ENCODE measurements around the gene BHLHE23.

The BHLHE23 gene

DNA sequence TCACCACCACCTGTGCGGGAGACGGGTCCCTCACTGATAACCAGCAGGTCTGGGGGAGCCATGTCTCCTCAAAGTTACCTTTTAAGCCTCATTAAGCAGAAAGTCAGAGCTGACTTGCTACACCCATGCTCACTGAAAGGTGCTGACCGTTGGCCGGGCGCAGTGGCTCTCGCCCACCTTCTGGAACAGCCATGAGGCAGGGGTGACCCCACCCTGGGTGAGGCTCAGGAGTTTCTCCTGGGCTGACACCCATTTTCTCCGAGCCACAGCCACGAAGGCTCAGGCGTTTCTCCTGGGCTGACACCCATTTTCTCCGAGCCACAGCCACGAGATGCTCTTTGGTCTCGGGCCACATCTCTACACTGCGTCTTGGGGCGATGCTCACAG is 10.2 kb downstream of the BHLHE23 start:
- H3K9me3 ChIP-seq (ENCODE audit: control insufficient read depth, low read length): no peaks in the 10 kb centered on the region
- no peaks in the 10 kb centered on the region for H3K4me1 ChIP-seq (ENCODE audit: control insufficient read depth, insufficient read depth, low read length, poor library complexity, severe bottlenecking)
- H3K27ac ChIP-seq (ENCODE audit: low read depth, low read length, severe bottlenecking): no peak overlapping the region
- 91 to 97% methylated on average over 10 to 11 of the region's 14 CpGs for WGBS, 2 experiments (ENCODE audit: insufficient coverage in 2 of 2)
- H3K4me3 ChIP-seq (ENCODE audit: extremely low read depth, insufficient read depth, low read length, poor library complexity, severe bottlenecking): no peak overlapping the region
- no peaks in the 10 kb centered on the region for H3K36me3 ChIP-seq (ENCODE audit: control insufficient read depth, insufficient read depth, low read length)

DNA sequence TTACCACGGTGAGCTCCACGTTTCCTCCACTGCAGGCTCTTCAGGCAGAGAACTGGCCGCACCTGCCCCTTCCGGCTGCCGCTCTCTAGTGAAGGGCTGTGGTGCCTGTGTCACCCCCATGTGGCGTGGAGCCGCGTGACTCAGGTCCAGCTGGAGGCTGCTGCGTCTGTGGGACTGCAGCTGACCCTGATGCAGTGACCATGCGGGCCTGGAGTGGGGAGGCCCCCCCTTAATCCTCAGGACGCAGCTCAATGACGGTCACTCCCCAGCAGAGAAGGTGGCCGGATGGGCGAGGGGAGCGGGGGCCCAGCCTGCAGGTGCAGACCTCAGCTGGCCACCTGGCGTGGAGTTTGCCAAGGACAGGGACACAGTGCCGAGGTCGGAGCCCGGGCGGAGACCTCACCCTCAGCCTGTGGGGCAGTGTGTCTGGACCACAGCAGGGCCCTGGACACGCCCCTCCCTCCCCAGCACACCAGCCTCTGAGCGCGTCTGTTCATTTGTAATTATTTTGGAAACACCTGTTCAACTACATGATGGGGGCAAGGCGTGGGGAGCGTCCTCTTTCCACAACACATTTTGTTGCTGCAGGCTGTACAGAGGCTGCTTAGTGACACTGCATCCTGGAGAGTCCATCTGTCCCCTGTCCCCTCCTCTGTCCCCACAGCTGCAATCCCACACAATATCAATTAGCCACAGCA is 10.7 kb downstream of the BHLHE23 start:
- 89 to 91% methylated on average over 16 to 22 of the region's 25 CpGs for WGBS, 2 experiments (ENCODE audit: insufficient coverage in 2 of 2)

DNA sequence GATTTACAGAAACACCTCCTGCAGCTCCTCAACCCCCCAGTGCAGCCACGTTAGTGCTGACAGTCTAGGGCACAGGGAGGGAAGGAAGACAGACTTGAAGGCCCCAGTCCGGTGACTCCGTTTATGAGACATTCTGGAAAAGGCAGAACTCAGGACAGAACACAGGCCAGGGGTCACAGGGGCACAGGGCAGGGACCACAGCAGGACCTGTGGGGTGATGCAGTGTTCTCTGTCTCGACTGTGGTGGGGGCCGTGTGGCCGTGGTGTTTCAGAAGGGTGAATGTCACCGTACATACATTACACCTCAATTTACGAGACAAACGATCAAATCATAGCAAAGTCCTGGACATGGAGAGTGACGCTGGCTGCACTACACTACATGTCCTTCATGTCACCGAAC is 11.3 kb downstream of the BHLHE23 start:
- 79 to 84% methylated on average over 11 of the region's 11 CpGs for WGBS, 2 experiments (ENCODE audit: insufficient coverage in 2 of 2)
- no peak overlapping the region for H3K27ac ChIP-seq (ENCODE audit: low read depth, low read length, severe bottlenecking)
- H3K36me3 ChIP-seq (ENCODE audit: control insufficient read depth, insufficient read depth, low read length): no peaks in the 10 kb centered on the region
- no peaks in the 10 kb centered on the region for H3K4me1 ChIP-seq (ENCODE audit: control insufficient read depth, insufficient read depth, low read length, poor library complexity, severe bottlenecking)
- H3K4me3 ChIP-seq (ENCODE audit: extremely low read depth, insufficient read depth, low read length, poor library complexity, severe bottlenecking): no peak overlapping the region
- no peaks in the 10 kb centered on the region for H3K9me3 ChIP-seq (ENCODE audit: control insufficient read depth, low read length)

More for the DNA sequence above, 10.7 kb downstream of the BHLHE23 start:
- no peak overlapping the region for H3K27ac ChIP-seq (ENCODE audit: low read depth, low read length, severe bottlenecking)
- no peaks in the 10 kb centered on the region for H3K36me3 ChIP-seq (ENCODE audit: control insufficient read depth, insufficient read depth, low read length)
- no peaks in the 10 kb centered on the region for H3K4me1 ChIP-seq (ENCODE audit: control insufficient read depth, insufficient read depth, low read length, poor library complexity, severe bottlenecking)
- no peak overlapping the region for H3K4me3 ChIP-seq (ENCODE audit: extremely low read depth, insufficient read depth, low read length, poor library complexity, severe bottlenecking)
- no peaks in the 10 kb centered on the region for H3K9me3 ChIP-seq (ENCODE audit: control insufficient read depth, low read length)

DNA sequence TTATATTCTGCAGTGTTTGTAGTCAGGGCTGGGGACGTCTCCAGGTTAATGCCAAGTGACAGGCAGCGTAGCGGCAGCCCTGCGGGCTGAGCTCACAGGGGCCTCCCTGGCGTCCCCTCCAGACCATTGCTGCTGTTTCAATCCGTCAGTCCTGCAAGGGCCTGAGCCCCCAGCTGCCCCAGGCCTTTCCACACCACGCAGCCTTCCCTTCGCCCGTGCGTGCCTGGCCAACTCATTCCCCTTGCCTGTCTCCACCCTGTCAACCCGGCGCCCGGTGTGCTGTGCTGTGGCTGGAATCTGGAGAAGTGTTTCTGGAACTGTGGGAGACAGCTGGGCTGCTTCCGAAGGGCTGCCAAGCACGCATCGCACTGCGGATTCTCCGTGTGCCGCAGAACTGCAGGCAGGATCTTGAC is 11.9 kb downstream of the BHLHE23 start:
- WGBS, 2 experiments (ENCODE audit: insufficient coverage in 2 of 2): 79 to 85% methylated on average over 19 of the region's 19 CpGs
- Histone ChIP-seq H3K4me1 (ENCODE audit: control insufficient read depth, insufficient read depth, low read length, poor library complexity, severe bottlenecking) (no peaks in the 10 kb centered on the region), H3K36me3 (ENCODE audit: control insufficient read depth, insufficient read depth, low read length) (no peaks in the 10 kb centered on the region), H3K9me3 (ENCODE audit: control insufficient read depth, low read length) (no peaks in the 10 kb centered on the region), H3K27ac (ENCODE audit: low read depth, low read length, severe bottlenecking) (no peak overlapping the region), H3K4me3 (ENCODE audit: extremely low read depth, insufficient read depth, low read length, poor library complexity, severe bottlenecking) (no peak overlapping the region)

DNA sequence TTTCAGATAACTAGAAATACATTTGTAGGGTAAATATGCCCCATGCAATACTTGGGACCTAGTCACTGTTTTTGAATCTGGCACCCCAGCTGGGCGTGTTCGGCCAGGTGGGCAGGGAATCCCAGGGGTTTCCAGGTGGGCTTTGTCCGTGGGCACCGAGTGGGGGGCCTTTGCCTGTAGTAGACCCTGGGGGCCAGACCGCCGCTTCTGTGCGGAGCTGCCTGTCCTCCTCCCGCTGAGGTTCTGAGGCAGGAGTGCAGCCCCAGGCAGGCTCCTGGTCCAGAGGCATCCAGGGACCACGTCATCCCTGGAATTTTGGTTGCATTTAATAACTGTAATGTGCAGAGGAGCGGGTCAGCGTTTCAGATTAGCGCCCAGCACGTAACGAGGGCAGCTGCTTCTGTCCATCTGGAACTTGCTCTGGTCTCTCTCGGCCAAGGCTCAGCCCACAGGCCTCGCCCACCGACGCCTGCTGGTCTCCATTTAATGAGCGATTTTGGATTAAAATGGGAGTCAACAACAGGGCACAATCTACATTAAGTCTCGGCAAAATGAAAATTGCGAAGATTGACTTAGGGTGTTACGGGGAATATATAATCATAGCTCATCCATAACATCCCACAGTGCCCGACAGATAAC is 12.8 kb downstream of the BHLHE23 start:
- H3K4me1 ChIP-seq (ENCODE audit: control insufficient read depth, insufficient read depth, low read length, poor library complexity, severe bottlenecking): no peaks in the 10 kb centered on the region
- H3K4me3 ChIP-seq (ENCODE audit: extremely low read depth, insufficient read depth, low read length, poor library complexity, severe bottlenecking): no peak overlapping the region
- H3K36me3 ChIP-seq (ENCODE audit: control insufficient read depth, insufficient read depth, low read length): no peaks in the 10 kb centered on the region
- no peaks in the 10 kb centered on the region for H3K9me3 ChIP-seq (ENCODE audit: control insufficient read depth, low read length)
- WGBS, 2 experiments (ENCODE audit: insufficient coverage in 2 of 2): 93 to 96% methylated on average over 17 to 19 of the region's 23 CpGs
- H3K27ac ChIP-seq (ENCODE audit: low read depth, low read length, severe bottlenecking): no peak overlapping the region

DNA sequence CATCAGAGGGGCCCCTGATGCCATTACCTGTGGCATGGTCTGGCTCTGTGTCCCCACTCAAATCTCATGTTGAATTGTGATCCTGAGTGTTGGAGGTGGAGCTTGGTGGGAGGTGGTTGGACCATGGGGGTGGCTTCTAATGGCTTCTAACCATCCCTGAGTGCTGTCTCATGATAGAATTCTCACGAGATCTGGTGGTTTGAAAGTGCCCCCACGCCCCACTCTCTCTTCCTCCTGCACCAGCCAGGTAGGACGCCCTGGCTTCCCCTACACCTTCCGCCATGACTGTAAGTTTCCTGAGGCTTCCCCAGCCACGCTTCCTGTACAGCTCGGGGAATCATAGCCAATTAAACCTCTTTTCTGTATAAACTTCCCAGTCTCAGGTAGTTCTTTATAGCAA is 14.9 kb downstream of the BHLHE23 start:
- Histone ChIP-seq H3K9me3 (ENCODE audit: control insufficient read depth, low read length) (no peaks in the 10 kb centered on the region), H3K36me3 (ENCODE audit: control insufficient read depth, insufficient read depth, low read length) (no peaks in the 10 kb centered on the region)
- 67 to 73% methylated on average over 4 to 5 of the region's 6 CpGs for WGBS, 2 experiments (ENCODE audit: insufficient coverage in 2 of 2)

DNA sequence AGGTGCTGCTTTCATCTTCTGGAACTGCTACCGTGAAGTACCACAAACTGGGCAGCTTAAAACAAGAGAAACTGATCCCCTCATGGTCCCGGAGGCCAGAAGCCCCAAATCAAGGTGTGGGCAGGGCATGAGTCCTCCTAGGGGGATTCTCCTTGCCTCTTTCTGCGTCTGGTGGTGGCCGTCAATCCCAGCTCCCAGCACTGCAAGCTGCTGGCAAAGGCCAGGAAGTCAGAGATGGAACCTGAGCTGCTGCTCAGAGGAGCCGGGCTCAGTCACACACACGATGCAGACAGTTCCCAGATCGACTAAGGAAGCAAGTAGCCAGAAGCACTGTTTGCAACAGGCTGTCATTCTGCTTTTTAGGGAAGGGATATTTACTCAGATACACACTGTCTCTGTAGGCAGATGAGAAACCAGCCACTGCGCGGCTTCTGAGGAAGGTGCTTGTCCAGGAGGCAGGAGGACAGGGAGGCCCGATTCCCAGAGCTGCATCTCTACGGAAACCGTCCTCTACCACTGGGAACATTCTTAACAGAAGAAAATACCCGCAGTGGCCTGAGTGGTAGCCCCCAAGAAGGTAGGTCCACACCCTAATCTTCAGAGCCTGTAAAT is 15.5 kb downstream of the BHLHE23 start:
- H3K9me3 ChIP-seq (ENCODE audit: control insufficient read depth, low read length): no peaks in the 10 kb centered on the region
- no peak overlapping the region for H3K4me3 ChIP-seq (ENCODE audit: extremely low read depth, insufficient read depth, low read length, poor library complexity, severe bottlenecking)
- no peaks in the 10 kb centered on the region for H3K36me3 ChIP-seq (ENCODE audit: control insufficient read depth, insufficient read depth, low read length)
- 81 to 82% methylated on average over 11 to 13 of the region's 13 CpGs for WGBS, 2 experiments (ENCODE audit: insufficient coverage in 2 of 2)
- H3K4me1 ChIP-seq (ENCODE audit: control insufficient read depth, insufficient read depth, low read length, poor library complexity, severe bottlenecking): no peaks in the 10 kb centered on the region
- H3K27ac ChIP-seq (ENCODE audit: low read depth, low read length, severe bottlenecking): no peak overlapping the region

More for the DNA sequence above, 14.9 kb downstream of the BHLHE23 start:
- Histone ChIP-seq H3K4me1 (ENCODE audit: control insufficient read depth, insufficient read depth, low read length, poor library complexity, severe bottlenecking) (no peaks in the 10 kb centered on the region), H3K27ac (ENCODE audit: low read depth, low read length, severe bottlenecking) (no peak overlapping the region), H3K4me3 (ENCODE audit: extremely low read depth, insufficient read depth, low read length, poor library complexity, severe bottlenecking) (no peak overlapping the region)

DNA sequence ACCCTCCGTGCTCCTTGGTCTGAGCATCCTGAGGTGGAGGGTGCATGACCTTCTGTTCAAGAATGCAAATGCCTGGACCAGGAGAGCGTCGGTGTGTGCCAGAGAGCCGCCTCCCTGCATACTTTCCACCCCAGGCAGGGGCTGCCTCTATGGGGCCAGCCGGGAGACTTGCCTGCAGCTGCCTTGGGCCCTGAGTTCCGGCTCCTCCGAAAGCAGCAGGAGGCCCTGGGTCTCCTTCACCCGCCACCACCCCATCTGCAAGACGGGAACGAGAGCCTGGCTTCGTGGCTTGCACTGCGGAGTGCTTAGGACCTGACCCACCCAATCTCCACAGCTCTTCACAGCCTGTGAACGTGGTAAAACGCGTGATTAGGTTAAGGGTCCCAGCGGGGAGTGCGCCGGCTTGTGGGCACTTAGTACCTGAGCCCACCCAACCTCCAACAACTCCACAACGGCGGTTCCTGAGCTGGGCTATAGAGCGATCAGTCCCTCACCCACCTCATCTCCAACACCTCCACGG is 16.4 kb downstream of the BHLHE23 start:
- Histone ChIP-seq H3K27ac (ENCODE audit: low read depth, low read length, severe bottlenecking) (no peak overlapping the region), H3K4me1 (ENCODE audit: control insufficient read depth, insufficient read depth, low read length, poor library complexity, severe bottlenecking) (no peaks in the 10 kb centered on the region), H3K36me3 (ENCODE audit: control insufficient read depth, insufficient read depth, low read length) (no peaks in the 10 kb centered on the region), H3K9me3 (ENCODE audit: control insufficient read depth, low read length) (no peaks in the 10 kb centered on the region), H3K4me3 (ENCODE audit: extremely low read depth, insufficient read depth, low read length, poor library complexity, severe bottlenecking) (no peak overlapping the region)
- WGBS, 2 experiments (ENCODE audit: insufficient coverage in 2 of 2): 69 to 87% methylated on average over 12 to 21 of the region's 22 CpGs

DNA sequence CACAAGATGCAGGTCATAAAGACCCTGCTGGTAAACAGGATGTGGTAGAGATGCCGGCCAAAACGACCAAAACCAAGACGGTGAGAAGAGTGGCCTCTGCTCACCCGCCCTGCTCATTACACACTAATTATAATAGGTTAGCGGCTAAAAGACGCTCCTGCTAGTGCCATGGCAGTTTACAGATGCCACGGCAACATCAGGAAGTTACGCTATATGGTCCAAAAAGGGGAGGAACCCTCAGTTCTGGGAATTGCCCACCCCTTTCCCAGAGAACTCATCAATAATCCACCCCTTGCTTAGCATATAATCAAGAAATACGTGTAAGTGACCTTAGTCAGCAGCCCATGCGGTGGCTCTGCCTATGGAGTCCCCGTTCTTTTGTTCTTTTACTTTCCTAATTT is 17.6 kb downstream of the BHLHE23 start:
- Histone ChIP-seq H3K36me3 (ENCODE audit: control insufficient read depth, insufficient read depth, low read length) (no peaks in the 10 kb centered on the region), H3K27ac (ENCODE audit: low read depth, low read length, severe bottlenecking) (no peak overlapping the region), H3K4me3 (ENCODE audit: extremely low read depth, insufficient read depth, low read length, poor library complexity, severe bottlenecking) (no peak overlapping the region), H3K9me3 (ENCODE audit: control insufficient read depth, low read length) (no peaks in the 10 kb centered on the region), H3K4me1 (ENCODE audit: control insufficient read depth, insufficient read depth, low read length, poor library complexity, severe bottlenecking) (no peaks in the 10 kb centered on the region)
- 74 to 86% methylated on average over 10 to 11 of the region's 11 CpGs for WGBS, 2 experiments (ENCODE audit: insufficient coverage in 2 of 2)

DNA sequence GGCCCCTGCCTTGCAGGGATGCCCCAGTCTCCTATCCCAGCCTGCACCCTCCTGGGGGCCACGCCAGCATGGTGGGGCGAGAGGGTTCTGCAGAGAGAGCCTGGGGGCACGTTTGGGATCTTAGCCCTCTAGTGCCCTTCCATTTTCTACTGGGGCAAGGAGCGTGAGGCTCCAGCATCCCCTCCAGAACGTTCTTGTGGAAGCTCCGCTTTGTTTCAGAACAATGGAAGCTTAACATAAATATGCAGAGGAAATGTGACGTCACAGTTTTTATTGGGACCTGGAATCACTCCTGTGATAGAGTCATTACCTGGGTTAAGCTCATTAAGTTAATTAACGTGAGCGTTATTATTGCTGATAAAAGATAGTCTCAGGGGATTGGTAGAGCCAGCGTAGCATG is 19.6 kb downstream of the BHLHE23 start:
- no peak overlapping the region for H3K4me3 ChIP-seq (ENCODE audit: extremely low read depth, insufficient read depth, low read length, poor library complexity, severe bottlenecking)
- 64 to 67% methylated on average over 8 to 9 of the region's 10 CpGs for WGBS, 2 experiments (ENCODE audit: insufficient coverage in 2 of 2)
- H3K27ac ChIP-seq (ENCODE audit: low read depth, low read length, severe bottlenecking): no peak overlapping the region
- no peaks in the 10 kb centered on the region for H3K36me3 ChIP-seq (ENCODE audit: control insufficient read depth, insufficient read depth, low read length)
- no peaks in the 10 kb centered on the region for H3K9me3 ChIP-seq (ENCODE audit: control insufficient read depth, low read length)
- H3K4me1 ChIP-seq (ENCODE audit: control insufficient read depth, insufficient read depth, low read length, poor library complexity, severe bottlenecking): no peaks in the 10 kb centered on the region
